HFFc6 (cell line): ENCODE data around the gene PITPNM2. TPM values are rescaled to one million over a fixed set of nuclear protein-coding genes. Genes with fewer than 3 reads are reported as not detected.

Source experiments
- DNase-seq: peaks from one replicate; pipeline ENCODE4 v3.0.0-alpha.2; 2018
- H3K27ac Mint-ChIP-seq: 2 replicates; pipeline ENCODE4 v1.8.0; 2020; ENCODE audit warnings: mild to moderate bottlenecking, mixed read lengths
- H3K27me3 Mint-ChIP-seq: 2 replicates; pipeline ENCODE4 v1.8.0; 2021; ENCODE audit warnings: mild to moderate bottlenecking, moderate library complexity, mixed read lengths; ENCODE audit not compliant: insufficient read depth
- H3K36me3 Mint-ChIP-seq: 2 replicates; pipeline ENCODE4 v1.8.0; 2021; ENCODE audit warnings: low read depth, mixed read lengths
- H3K4me1 Mint-ChIP-seq: 2 replicates; pipeline ENCODE4 v1.8.0; 2020; ENCODE audit warnings: low read depth, mixed read lengths
- H3K4me3 Mint-ChIP-seq: 2 replicates; pipeline ENCODE4 v1.8.0; 2020; ENCODE audit warnings: mild to moderate bottlenecking, moderate library complexity, mixed read lengths
- H3K9me3 Mint-ChIP-seq: 2 replicates; pipeline ENCODE4 v1.8.0; 2020; ENCODE audit warnings: mild to moderate bottlenecking, mixed read lengths
- total RNA-seq, 6 experiments: library from RNA; stranded (reverse); fragmentation: NEBNext Ultra II Directional; extraction: Animal tissue kit (Norgen Biotek cat#: 25700); gene quantifications; 2 replicates in 1 of 6; 3 replicates in 5 of 6; pipeline ENCODE4 v1.2.3, GENCODE V29; 2021
- TF ChIP-seq, protein P1 (sequence below): fragments of 200-600 bp; sonication (generic); IDR thresholded peaks from 2 replicates; pipeline ENCODE4 v1.5.0; 2021; ENCODE audit warnings: antibody characterized with exemption, mild to moderate bottlenecking

PITPNM2 gene
- total RNA-seq, 6 experiments from 2014 or later: 1.5 to 5.1 (median 4.1) TPM

DNA sequence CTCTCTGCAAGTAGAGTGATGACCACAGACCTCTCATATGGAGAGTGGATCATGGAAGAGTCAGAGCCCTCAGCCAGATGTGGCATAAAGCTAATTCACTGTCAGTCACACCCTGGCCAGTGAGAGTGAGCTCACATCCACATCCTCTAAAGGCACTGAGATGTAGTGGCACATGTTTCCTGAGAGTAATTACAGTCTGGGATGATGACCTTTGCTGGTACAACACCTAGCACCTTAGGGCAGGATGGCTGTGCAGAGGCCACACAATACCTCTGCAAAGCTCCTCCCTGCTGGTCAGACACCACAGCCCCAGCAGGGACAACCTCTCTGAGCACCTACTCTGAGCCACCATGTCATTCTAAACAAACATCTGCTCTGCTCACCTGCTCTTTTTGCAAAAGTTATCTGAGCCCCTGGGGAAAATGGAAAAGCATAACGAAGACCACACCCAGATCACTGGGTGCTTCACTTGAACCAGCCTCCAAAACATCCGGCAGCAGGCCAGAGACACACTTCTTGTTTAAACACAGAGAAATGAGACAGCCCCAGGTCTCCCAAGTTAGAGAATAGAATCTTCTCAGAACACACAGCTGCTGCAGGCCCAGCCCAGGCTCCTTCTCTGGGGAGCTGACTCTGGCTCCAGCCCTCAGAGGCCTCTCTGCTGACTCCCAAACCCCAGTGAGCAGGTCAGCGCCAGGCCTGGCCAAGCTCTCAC lies 30.3 kb downstream of the PITPNM2 start:
- no peaks in the 10 kb centered on the region for H3K9me3 Mint-ChIP-seq
- H3K27ac Mint-ChIP-seq: no peak overlapping the region
- TF ChIP-seq, protein P1, sequence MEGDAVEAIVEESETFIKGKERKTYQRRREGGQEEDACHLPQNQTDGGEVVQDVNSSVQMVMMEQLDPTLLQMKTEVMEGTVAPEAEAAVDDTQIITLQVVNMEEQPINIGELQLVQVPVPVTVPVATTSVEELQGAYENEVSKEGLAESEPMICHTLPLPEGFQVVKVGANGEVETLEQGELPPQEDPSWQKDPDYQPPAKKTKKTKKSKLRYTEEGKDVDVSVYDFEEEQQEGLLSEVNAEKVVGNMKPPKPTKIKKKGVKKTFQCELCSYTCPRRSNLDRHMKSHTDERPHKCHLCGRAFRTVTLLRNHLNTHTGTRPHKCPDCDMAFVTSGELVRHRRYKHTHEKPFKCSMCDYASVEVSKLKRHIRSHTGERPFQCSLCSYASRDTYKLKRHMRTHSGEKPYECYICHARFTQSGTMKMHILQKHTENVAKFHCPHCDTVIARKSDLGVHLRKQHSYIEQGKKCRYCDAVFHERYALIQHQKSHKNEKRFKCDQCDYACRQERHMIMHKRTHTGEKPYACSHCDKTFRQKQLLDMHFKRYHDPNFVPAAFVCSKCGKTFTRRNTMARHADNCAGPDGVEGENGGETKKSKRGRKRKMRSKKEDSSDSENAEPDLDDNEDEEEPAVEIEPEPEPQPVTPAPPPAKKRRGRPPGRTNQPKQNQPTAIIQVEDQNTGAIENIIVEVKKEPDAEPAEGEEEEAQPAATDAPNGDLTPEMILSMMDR: no peak
- H3K4me1 Mint-ChIP-seq: peaks cover 26% of the 10 kb centered on the region
- H3K36me3 Mint-ChIP-seq: no peaks in the 10 kb centered on the region
- no peak for DNase-seq
- no peak overlapping the region for H3K4me3 Mint-ChIP-seq
- peaks cover 12% of the 10 kb centered on the region; the same call in 1 of the 2 replicates for H3K27me3 Mint-ChIP-seq

DNA sequence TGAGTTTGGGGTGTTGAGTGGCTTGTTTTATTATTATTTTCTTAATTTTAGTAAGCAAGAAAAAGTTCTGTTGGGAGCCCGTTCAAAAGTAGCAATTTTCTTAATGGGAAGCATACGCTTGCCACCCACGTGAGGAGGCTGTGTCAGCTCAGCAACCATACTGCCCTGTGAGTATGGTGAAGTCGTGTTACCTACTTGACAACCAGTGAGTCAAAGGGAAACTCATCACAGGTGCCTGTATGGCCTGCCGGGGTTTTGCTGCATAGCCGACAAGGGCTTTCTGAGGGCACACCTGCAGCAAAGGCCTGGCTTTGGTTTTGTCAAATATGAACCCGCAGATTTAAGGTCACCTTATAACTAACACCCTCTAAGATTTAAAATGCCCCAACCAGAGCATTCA lies 31.1 kb downstream of the PITPNM2 start:
- no peaks in the 10 kb centered on the region for H3K9me3 Mint-ChIP-seq
- peaks cover 30% of the 10 kb centered on the region for H3K4me1 Mint-ChIP-seq
- H3K4me3 Mint-ChIP-seq: no peak overlapping the region
- no peaks in the 10 kb centered on the region for H3K36me3 Mint-ChIP-seq
- TF ChIP-seq, protein P1: no peak
- DNase-seq: no peak
- H3K27me3 Mint-ChIP-seq: peaks cover 12% of the 10 kb centered on the region; the same call in 1 of the 2 replicates
- H3K27ac Mint-ChIP-seq: no peak overlapping the region

DNA sequence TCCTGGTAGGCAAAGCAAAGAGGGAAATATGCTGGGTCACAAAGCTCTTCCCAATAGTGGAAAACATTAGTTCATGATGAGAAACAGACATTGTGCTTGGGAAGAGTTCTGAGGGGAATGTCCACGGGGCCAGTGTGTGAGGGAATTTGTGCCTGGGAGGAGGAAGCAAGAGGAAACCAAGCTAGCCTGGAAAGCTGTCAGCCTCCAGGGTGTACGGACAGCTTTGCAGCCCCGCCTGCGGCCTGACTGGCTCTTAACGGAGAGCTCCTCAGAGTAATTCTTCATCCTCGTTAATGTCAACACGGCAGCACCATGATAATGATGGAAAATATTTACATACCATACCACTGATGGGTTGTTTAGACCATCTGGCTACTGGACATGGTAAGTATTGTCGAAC lies 32.4 kb downstream of the PITPNM2 start:
- Mint-ChIP-seq H3K36me3 (no peaks in the 10 kb centered on the region), H3K4me3 (no peak overlapping the region), H3K9me3 (no peaks in the 10 kb centered on the region), H3K27me3 (peaks cover 14% of the 10 kb centered on the region; the same call in 1 of the 2 replicates), H3K27ac (no peak overlapping the region), H3K4me1 (peaks cover 36% of the 10 kb centered on the region)
- TF ChIP-seq, protein P1: no peak
- DNase-seq: peak; percentile 18

DNA sequence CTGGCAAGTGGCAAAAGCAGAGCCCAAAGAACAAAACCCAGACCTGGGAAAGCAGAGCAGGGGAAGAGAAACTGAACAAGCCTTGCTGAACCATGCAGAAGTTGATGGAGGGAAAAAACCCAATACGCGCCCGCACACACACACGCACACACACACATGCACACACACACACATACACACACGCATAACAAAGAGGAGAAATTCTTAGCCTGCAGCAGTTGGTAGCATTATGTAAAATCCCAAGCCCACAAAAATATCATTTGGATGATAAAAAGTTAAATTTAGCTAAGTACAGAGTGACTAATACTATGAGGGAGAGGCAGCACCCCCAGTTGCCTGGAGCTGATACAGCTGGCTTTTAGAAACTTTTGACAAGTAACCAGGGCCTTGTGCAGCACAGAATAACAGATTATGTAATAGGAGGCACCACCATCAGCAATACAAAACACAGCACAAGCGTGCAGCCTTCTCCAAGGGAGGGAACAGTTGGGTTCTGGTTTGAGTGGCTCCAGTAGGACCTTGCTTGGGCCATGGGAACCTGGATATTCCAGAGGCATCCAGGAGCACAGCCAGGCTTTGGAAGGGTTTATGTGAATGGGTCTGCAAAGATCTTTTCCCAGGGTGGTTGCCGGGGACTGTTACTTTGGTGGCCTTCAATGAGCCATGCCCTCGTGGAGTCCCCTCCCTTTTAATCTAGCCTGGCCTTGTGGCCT lies 35.3 kb downstream of the PITPNM2 start:
- Mint-ChIP-seq H3K27ac (peak overlapping the region; percentile 61), H3K4me1 (peaks cover 48% of the 10 kb centered on the region), H3K9me3 (no peaks in the 10 kb centered on the region), H3K4me3 (peak overlapping the region; percentile 64), H3K27me3 (peaks cover 14% of the 10 kb centered on the region; the same call in 1 of the 2 replicates), H3K36me3 (no peaks in the 10 kb centered on the region)
- peak; percentile 96 for DNase-seq
- TF ChIP-seq, protein P1: no peak

DNA sequence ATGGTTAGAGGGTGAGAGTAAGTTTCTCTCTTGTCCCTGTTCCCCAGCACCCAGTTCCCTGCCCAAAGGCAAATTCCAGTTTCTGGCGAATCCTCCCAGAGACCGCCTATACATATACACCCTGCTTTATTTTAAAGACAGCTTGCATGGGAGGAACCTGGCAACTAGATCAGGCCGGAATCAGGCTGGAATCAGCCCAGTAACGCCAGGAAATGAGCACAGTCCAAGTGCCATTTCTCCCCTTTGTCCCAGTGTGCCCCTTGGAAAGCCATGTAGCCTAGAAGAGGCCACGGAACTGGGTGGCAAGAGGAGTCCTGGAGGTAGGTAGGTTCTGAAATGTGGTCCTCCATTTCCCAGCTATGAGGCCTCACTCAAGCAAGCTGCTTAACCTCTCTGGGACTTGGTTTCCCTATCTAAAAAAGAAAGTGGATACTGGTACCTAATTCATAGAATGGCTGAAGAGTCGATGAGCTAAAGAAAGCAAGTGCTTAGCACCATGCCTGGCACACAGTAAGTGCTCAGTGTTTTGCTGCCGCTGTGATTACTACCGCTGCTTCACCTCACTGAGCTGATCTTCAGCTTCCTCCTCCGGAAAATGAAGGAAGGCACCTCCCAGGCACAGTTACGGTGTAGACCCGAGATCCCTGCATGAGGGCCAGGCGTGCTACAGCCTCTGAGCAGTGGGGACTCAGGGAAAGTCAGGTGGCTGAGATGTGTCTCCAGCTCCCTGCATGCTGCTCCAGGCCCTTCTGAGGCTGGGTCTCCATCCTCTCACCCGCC lies 36.4 kb downstream of the PITPNM2 start:
- H3K4me1 Mint-ChIP-seq: peaks cover 45% of the 10 kb centered on the region
- no peaks in the 10 kb centered on the region for H3K9me3 Mint-ChIP-seq
- H3K4me3 Mint-ChIP-seq: no peak overlapping the region
- H3K27me3 Mint-ChIP-seq: peaks cover 16% of the 10 kb centered on the region; the same call in 1 of the 2 replicates
- no peaks in the 10 kb centered on the region for H3K36me3 Mint-ChIP-seq
- no peak for DNase-seq
- TF ChIP-seq, protein P1: no peak
- peak overlapping the region; percentile 61; the same call in 1 of the 2 replicates for H3K27ac Mint-ChIP-seq
